ENCODE results near the gene ARL11.
A peak's percentile ranks its signal among the peaks of the same experiment; 100 is the strongest.

The ARL11 gene

DNA sequence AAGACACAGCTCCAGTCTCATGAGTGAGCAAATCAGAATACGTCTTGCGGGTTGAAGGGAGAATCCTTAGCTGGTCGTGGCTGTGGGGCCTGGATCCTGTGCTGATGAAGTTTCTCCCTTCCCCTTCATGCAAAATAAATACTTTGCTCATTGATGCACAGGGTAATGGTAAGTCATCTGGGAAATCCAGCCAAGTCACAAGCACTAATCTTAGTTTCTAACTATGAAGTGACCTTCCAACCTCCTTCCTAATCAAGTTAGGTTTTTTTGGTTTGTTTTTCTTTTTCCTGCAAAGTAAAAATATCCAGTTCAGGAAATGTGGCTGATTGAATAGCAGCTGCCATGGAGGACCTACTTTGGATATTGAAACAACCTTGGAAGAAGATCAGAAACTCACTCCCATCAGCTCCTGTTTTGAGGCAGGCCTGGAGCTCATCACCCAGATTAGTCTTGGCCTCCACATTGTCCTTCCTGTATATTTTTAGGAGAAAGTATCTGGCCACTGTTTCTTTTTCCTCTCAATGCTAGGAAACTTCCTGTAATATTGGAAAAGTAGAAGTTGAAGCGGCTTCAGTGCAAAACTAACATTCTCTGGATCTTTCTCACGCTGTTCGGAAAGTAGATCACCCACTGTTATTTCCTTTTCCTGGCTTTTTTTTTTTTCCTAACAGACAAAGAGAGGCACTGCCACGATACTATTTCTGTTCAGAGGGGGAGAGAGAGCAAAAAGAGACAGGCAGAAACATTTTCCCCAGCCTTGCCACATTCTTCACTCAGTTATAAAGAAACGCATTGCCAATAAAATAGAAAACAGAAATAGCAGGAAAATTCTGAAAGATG lies 12.3 kb upstream of the ARL11 start:
- peak overlapping the region; percentile 70 for H3K27ac ChIP-seq (ENCODE audit: low read depth, low read length, severe bottlenecking)
- 93% methylated on average over 5 of the region's 8 CpGs; no CpG with 5 or more reads in 1 of the 2 experiments for WGBS, 2 experiments (ENCODE audit: insufficient coverage in 2 of 2)
- no peaks in the 10 kb centered on the region for H3K9me3 ChIP-seq (ENCODE audit: control insufficient read depth, low read length)

DNA sequence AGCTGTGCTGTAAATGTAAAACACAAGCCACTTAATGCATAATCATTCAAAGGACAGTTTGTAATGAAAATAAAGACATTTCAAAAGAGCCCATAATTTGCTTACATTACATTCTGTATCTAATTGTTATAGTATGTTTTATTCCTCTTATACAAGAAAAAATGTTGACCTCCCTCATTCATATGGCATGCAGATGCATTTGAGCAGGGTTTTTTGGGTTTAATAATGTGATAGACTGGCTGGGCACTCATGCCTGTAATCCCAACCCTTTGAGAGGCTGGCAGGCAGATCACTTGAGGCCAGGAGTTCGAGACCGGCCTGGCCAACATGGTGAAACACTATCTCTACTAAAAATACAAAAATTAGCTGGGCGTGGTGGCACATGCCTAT lies 11.6 kb upstream of the ARL11 start:
- no peaks in the 10 kb centered on the region for H3K36me3 ChIP-seq (ENCODE audit: control insufficient read depth, insufficient read depth, low read length)
- H3K4me1 ChIP-seq (ENCODE audit: control insufficient read depth, insufficient read depth, low read length, poor library complexity, severe bottlenecking), result peaks cover 3% of the 10 kb centered on the region
- H3K4me3 ChIP-seq (ENCODE audit: extremely low read depth, insufficient read depth, low read length, poor library complexity, severe bottlenecking), result no peak overlapping the region
- H3K9me3 ChIP-seq (ENCODE audit: control insufficient read depth, low read length), result no peaks in the 10 kb centered on the region
- 93% methylated on average over 2 of the region's 3 CpGs for WGBS, 2 experiments (ENCODE audit: insufficient coverage in 2 of 2)
- peak overlapping the region; percentile 70 for H3K27ac ChIP-seq (ENCODE audit: low read depth, low read length, severe bottlenecking)

More for the DNA sequence above, 12.3 kb upstream of the ARL11 start:
- H3K36me3 ChIP-seq (ENCODE audit: control insufficient read depth, insufficient read depth, low read length), result no peaks in the 10 kb centered on the region
- no peak overlapping the region for H3K4me3 ChIP-seq (ENCODE audit: extremely low read depth, insufficient read depth, low read length, poor library complexity, severe bottlenecking)
- H3K4me1 ChIP-seq (ENCODE audit: control insufficient read depth, insufficient read depth, low read length, poor library complexity, severe bottlenecking), result peaks cover 3% of the 10 kb centered on the region

DNA sequence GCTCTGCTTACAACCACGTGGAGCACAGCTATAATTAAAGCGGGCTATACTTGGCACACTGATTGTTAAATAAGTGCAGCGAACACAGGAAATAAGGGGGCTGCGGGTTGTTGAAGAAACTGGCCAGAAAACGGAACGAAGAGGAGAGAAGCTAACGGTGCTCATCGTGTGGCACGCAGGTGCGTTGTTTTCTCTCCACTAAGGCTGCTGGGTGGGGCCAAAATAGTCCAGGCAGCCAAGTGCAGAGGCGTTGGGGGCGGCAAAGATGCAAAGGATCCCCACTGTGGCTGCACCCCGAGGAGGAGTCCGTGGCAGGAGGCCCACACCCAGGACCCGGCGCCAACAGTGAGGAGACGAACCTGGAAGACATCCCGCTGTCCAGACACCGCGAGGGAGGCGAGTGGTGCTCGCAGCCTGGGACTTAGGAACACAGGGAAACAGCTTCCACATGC lies 8.1 kb upstream of the ARL11 start:
- Histone ChIP-seq H3K4me1 (ENCODE audit: control insufficient read depth, insufficient read depth, low read length, poor library complexity, severe bottlenecking) (peaks cover 3% of the 10 kb centered on the region), H3K4me3 (ENCODE audit: extremely low read depth, insufficient read depth, low read length, poor library complexity, severe bottlenecking) (no peak overlapping the region), H3K36me3 (ENCODE audit: control insufficient read depth, insufficient read depth, low read length) (no peaks in the 10 kb centered on the region), H3K27ac (ENCODE audit: low read depth, low read length, severe bottlenecking) (no peak overlapping the region), H3K9me3 (ENCODE audit: control insufficient read depth, low read length) (no peaks in the 10 kb centered on the region)
- WGBS, 2 experiments (ENCODE audit: insufficient coverage in 2 of 2), result 86 to 92% methylated on average over 21 to 22 of the region's 22 CpGs

DNA sequence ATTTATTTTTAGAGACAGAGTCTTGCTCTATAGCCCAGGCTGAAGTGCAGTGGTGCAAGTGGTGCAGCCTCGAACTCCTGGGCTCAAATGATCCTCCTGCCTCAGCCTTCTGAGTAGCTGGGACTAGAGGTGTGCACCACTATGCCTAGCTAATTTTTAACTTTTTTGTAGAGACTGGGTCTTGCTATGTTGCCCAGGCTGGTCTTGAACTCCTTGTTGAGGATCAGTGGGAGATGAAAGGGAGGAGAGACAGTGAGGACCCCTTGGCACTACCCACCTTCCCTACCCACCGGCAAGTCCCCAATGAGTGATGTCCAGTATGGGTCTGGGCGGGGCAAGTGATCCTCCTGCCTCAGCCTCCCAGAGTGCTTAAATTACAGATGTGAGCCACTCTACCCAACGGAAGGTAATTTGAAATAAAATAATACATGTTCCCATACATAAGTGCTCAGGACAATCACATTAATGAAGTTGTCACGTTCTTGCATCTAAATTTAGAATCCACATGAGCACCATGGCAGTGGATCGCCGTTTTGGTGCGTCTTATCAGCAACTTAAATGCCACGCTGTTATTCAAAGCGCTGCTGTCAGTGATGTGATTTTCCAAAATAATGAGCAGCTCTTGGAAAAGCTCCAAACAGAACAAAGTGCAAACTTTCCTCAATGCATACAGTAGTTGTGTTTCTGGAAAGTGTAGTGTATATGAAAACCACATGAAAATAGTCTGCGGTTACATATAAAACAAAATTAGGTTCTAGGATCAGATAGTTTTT lies 5.9 kb upstream of the ARL11 start:
- Histone ChIP-seq H3K4me3 (ENCODE audit: extremely low read depth, insufficient read depth, low read length, poor library complexity, severe bottlenecking) (no peak overlapping the region), H3K36me3 (ENCODE audit: control insufficient read depth, insufficient read depth, low read length) (no peaks in the 10 kb centered on the region), H3K9me3 (ENCODE audit: control insufficient read depth, low read length) (no peaks in the 10 kb centered on the region), H3K27ac (ENCODE audit: low read depth, low read length, severe bottlenecking) (no peak overlapping the region), H3K4me1 (ENCODE audit: control insufficient read depth, insufficient read depth, low read length, poor library complexity, severe bottlenecking) (no peaks in the 10 kb centered on the region)
- WGBS, 2 experiments (ENCODE audit: insufficient coverage in 2 of 2), result 96% methylated on average over 6 to 7 of the region's 11 CpGs

DNA sequence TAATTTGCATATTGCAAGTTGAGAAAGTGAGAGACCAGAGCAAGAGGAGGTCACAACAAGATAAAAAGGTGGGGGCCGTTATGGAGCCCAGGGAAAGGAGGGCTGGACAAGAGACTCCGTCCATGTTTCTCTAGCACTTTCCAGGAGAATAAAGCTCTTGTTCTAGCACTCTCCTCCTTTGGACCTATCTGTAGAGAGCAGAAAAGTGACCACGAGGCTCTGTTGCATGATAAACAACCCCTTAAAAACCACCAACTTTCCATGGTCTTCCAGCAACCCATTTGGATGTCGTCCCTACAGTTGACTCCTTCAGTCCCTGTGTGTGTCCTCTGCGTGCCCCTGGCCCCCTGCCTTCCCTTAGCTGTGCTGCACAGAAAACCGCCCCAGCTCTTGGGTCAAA lies 4.1 kb upstream of the ARL11 start:
- H3K9me3 ChIP-seq (ENCODE audit: control insufficient read depth, low read length), result no peaks in the 10 kb centered on the region

DNA sequence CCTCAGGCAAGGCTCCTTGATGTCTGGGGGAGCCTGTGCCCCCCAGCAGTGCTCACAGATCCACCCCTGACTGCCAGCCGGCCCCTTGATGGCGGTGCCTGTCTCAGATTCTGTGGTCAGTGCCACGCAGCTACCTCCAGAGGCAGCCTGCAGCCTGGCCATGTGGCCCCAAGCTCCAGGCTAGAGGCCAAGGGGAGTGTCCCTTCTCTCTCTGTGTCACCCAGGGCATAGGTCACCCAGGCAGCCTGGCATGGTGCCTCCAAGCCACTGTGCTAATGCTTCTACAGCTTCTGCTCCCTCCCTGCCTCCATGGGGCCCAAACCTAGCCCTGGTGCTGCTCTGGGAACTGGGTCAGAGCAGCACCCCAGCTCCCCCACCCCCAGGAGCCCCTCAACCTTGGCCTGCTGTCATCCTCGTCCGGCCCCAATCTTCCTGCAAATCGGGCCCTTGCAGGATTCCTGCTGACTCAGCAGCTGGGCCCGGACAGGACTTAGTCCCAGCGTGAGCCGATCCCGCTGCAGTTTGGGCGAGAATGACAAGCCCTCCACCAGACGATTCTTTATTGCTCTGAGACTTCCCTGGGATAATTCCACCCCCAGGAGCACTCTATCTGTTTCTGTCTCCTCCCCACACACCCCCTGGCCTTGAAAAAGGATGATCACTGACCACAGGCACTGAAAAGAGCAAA lies 2.8 kb upstream of the ARL11 start:
- no peaks in the 10 kb centered on the region for H3K9me3 ChIP-seq (ENCODE audit: control insufficient read depth, low read length)
- peak overlapping the region; percentile 57 for H3K27ac ChIP-seq (ENCODE audit: low read depth, low read length, severe bottlenecking)
- peaks cover 14% of the 10 kb centered on the region for H3K4me1 ChIP-seq (ENCODE audit: control insufficient read depth, insufficient read depth, low read length, poor library complexity, severe bottlenecking)
- 84% methylated on average over 10 of the region's 12 CpGs for WGBS, 2 experiments (ENCODE audit: insufficient coverage in 2 of 2)
- H3K4me3 ChIP-seq (ENCODE audit: extremely low read depth, insufficient read depth, low read length, poor library complexity, severe bottlenecking), result no peak overlapping the region
- no peaks in the 10 kb centered on the region for H3K36me3 ChIP-seq (ENCODE audit: control insufficient read depth, insufficient read depth, low read length)

More for the DNA sequence above, 4.1 kb upstream of the ARL11 start:
- H3K36me3 ChIP-seq (ENCODE audit: control insufficient read depth, insufficient read depth, low read length), result no peaks in the 10 kb centered on the region
- no peak overlapping the region for H3K4me3 ChIP-seq (ENCODE audit: extremely low read depth, insufficient read depth, low read length, poor library complexity, severe bottlenecking)
- H3K27ac ChIP-seq (ENCODE audit: low read depth, low read length, severe bottlenecking), result no peak overlapping the region
- 85 to 92% methylated on average over 4 to 5 of the region's 6 CpGs for WGBS, 2 experiments (ENCODE audit: insufficient coverage in 2 of 2)
- peaks cover 5% of the 10 kb centered on the region for H3K4me1 ChIP-seq (ENCODE audit: control insufficient read depth, insufficient read depth, low read length, poor library complexity, severe bottlenecking)

DNA sequence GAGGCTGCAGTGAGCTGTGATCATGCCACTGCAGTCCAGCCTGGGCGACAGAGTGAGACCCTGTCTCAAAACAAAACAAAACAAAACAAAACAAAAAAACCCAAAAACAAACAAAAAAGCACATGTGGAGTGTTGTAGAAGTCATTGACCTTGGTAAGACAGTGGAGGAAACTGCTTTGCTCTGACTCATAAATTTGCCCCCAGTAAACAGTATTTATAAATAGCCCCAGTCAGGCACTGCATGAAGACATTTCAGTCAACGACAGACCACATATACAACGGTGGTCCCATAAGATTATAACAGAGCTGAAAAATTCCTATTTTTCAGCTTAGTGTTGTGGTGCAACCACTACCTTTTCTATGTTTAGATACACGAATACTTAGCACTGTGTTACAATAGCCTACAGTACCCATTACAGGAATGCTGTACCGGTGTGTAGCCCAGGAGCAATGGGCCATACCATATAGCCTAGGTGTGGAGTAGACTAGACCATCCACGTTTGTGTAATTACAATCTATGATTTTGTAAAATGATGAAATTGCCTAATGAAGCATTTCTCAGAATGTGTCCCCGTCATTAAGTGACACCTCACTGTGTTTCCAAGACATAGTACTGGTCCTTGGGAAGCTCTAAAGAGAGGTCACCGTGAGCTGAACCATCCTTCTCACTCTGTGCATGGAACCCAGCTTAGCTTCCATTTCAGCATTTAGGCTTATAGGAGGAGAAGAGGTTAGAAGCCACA lies 1.1 kb downstream of the ARL11 start:
- Histone ChIP-seq H3K27ac (ENCODE audit: low read depth, low read length, severe bottlenecking) (no peak overlapping the region), H3K36me3 (ENCODE audit: control insufficient read depth, insufficient read depth, low read length) (no peaks in the 10 kb centered on the region), H3K9me3 (ENCODE audit: control insufficient read depth, low read length) (no peaks in the 10 kb centered on the region), H3K4me1 (ENCODE audit: control insufficient read depth, insufficient read depth, low read length, poor library complexity, severe bottlenecking) (peaks cover 16% of the 10 kb centered on the region), H3K4me3 (ENCODE audit: extremely low read depth, insufficient read depth, low read length, poor library complexity, severe bottlenecking) (no peak overlapping the region)
- 91 to 97% methylated on average over 5 of the region's 8 CpGs for WGBS, 2 experiments (ENCODE audit: insufficient coverage in 2 of 2)

DNA sequence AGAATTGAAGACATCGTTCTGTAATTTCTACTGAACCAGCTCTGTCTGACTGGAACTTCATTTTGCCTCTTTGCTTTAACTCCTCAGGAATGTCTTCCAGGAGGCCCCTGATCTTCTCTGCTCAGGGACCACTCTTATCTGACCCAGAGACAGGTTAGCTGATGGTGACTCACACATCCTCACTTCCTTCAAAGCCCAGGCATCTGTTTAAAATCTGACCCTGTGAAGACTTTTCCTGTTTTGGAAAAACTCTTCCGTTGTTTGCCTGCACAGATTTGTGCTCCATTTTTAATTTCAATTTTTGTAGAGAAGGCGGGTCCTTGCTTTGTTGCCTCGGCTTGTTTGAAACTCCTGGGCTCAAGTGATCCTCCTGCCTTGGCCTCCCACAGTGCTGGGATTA lies 1.6 kb downstream of the ARL11 start:
- Histone ChIP-seq H3K27ac (ENCODE audit: low read depth, low read length, severe bottlenecking) (no peak overlapping the region), H3K36me3 (ENCODE audit: control insufficient read depth, insufficient read depth, low read length) (no peaks in the 10 kb centered on the region), H3K9me3 (ENCODE audit: control insufficient read depth, low read length) (no peaks in the 10 kb centered on the region), H3K4me3 (ENCODE audit: extremely low read depth, insufficient read depth, low read length, poor library complexity, severe bottlenecking) (no peak overlapping the region), H3K4me1 (ENCODE audit: control insufficient read depth, insufficient read depth, low read length, poor library complexity, severe bottlenecking) (peaks cover 16% of the 10 kb centered on the region)
- 91 to 100% methylated on average over 3 to 4 of the region's 4 CpGs for WGBS, 2 experiments (ENCODE audit: insufficient coverage in 2 of 2)

DNA sequence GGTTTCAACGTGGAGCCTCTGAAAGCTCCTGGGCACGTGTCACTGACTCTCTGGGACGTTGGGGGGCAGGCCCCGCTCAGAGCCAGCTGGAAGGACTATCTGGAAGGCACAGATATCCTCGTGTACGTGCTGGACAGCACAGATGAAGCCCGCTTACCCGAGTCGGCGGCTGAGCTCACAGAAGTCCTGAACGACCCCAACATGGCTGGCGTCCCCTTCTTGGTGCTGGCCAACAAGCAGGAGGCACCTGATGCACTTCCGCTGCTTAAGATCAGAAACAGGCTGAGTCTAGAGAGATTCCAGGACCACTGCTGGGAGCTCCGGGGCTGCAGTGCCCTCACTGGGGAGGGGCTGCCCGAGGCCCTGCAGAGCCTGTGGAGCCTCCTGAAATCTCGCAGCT lies 2.3 kb downstream of the ARL11 start:
- no peak overlapping the region for H3K27ac ChIP-seq (ENCODE audit: low read depth, low read length, severe bottlenecking)
- no peaks in the 10 kb centered on the region for H3K36me3 ChIP-seq (ENCODE audit: control insufficient read depth, insufficient read depth, low read length)
- H3K9me3 ChIP-seq (ENCODE audit: control insufficient read depth, low read length), result no peaks in the 10 kb centered on the region
- 92 to 93% methylated on average over 15 of the region's 16 CpGs for WGBS, 2 experiments (ENCODE audit: insufficient coverage in 2 of 2)
- H3K4me1 ChIP-seq (ENCODE audit: control insufficient read depth, insufficient read depth, low read length, poor library complexity, severe bottlenecking), result peaks cover 16% of the 10 kb centered on the region
- H3K4me3 ChIP-seq (ENCODE audit: extremely low read depth, insufficient read depth, low read length, poor library complexity, severe bottlenecking), result no peak overlapping the region

DNA sequence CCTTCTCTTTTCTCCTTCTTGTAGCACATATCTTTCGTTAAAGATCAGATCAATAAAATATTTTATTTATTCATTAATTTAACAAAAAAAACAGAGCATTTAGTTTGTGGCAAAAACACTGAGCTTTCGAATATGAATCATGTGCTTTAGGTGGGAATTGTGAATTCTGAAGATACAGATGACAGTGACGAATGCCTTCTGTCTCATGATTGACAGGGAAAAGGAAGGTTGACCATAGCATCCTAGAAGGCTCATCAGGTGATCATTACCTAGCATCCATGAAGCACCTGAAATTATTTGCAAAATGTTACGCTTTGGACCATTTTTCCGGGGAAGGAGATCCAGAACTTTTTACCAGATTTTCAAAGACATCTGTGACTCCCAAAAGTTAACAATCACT lies 3.8 kb downstream of the ARL11 start:
- Histone ChIP-seq H3K27ac (ENCODE audit: low read depth, low read length, severe bottlenecking) (no peak overlapping the region), H3K36me3 (ENCODE audit: control insufficient read depth, insufficient read depth, low read length) (no peaks in the 10 kb centered on the region), H3K4me1 (ENCODE audit: control insufficient read depth, insufficient read depth, low read length, poor library complexity, severe bottlenecking) (peaks cover 16% of the 10 kb centered on the region), H3K4me3 (ENCODE audit: extremely low read depth, insufficient read depth, low read length, poor library complexity, severe bottlenecking) (no peak overlapping the region), H3K9me3 (ENCODE audit: control insufficient read depth, low read length) (no peaks in the 10 kb centered on the region)
- WGBS, 2 experiments (ENCODE audit: insufficient coverage in 2 of 2), result 84 to 100% methylated on average over 3 to 4 of the region's 5 CpGs

Data from mesodermal cell (in vitro differentiated cells).